Embryonic facial prominence (tissue), 1 donor: ENCODE data around the gene OR1A2.
"Not testable (repeated sequence)": the region's sequence is repeated elsewhere in the genome, so short reads cannot be mapped to it uniquely, and the experiment has no call there.

ENCODE experiments used
- DNase-seq: peaks from one replicate; pipeline ENCODE4 v3.0.0-alpha.2; 2016; ENCODE audit errors: extremely low spot score

The OR1A2 gene

DNA sequence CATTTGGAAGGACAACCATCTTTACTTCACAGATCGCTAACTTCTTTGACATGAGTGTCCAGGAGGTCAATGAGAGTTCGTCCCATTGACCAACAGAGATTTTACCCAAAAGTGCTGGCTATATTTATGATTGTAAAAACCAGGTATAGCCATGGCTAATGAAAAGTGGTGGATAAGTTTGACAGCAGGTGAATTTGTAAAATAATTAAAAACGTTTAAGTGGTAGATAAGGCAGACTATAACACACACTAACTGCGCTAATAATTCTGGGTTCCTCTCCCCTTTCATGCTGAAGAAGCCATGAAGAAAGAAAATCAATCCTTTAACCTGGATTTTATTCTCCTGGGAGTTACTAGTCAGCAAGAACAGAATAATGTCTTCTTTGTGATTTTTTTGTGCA is at the start of gene OR1A2:
TSS of gene OR1A2 (plus strand) at position 301 of the 400 bp plus-strand sequence. CDS start at position 301, 0 bp downstream.
- no peak for DNase-seq

- no peak for DNase-seq
Observed at GRCh38 chr17:3157218-3157617, 40.1 kb upstream of the OR1A2 start.

GRCh38 chr17:3167574-3167973 is 29.7 kb upstream of the OR1A2 start:
- no peak for DNase-seq

DNA sequence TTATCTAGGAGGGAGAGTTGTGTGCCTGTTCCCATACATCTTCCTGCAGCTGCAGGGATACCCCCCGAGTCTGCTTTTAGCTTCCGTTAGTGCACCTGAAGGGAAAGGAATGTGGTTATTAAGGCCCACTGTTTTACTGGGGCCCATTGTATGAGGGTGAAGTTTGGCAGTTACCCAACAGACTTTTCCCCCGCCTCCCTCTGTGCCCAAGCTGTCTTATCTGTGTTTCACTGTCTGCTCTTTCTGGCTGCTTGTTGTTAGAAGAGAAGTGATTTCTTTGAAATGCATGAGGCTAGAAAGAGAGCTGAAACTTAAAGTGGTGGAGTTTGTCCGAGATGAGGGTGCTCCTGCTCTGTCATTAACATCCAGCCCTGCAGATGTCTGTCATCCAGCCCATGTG is 7.4 kb upstream of the OR1A2 start:
- no peak for DNase-seq

- DNase-seq = no peak
Observed at GRCh38 chr17:3207367-3207766, 10.0 kb downstream of the OR1A2 start, which contains the start of gene OR1A1. Gene OR1A1, plus strand, starts transcription at chr17:3207667. Its CDS starts 7,954 bp downstream, at chr17:3215621.

GRCh38 chr17:3208484-3208883 is 11.2 kb downstream of the OR1A2 start:
- no peak for DNase-seq

DNA sequence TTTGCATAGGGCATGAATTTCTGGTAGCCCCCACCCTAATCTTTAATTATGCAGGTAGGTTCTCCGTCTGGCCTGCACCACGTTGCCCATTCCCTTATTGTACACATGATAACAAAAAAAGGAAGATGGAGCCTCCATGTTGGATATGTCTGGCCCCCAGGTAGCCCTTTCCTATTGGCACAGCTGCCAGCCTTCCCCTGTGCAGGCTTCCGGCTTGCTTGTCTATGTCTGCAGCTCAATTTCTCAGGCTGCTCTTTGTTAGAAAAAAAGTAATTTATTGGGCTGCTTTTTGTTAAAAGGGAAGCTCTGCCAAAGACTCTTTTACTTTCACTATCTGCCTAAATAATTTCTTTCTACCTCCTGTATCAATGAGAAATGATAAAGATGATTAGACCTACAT is 15.7 kb downstream of the OR1A2 start:
- DNase-seq = no peak

DNA sequence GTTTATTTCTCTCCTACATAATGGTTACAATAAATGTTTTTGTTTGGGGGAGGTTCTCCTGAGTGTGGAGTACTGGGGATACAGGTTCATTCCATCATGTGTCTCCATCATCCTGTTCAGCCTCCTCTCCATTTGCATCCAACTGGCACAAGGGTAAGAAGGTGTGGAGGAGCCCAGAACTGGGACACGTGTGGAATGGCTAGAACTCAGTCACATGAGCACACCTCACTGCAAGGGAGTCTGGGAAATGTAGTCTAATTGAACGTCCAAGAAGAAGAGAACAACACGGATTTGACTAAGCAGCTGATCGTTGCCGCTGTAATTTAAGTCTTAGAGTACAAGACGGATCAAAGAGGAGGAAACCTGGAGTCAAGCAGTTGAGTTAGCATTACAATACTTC is 16.3 kb downstream of the OR1A2 start:
- no peak for DNase-seq

- not testable (repeated sequence) for DNase-seq
Observed at GRCh38 chr17:3219978-3220377, 22.7 kb downstream of the OR1A2 start.

GRCh38 chr17:3221850-3222249 is 24.5 kb downstream of the OR1A2 start:
- no peak for DNase-seq

- no peak for DNase-seq
Observed at GRCh38 chr17:3222505-3222904, 25.2 kb downstream of the OR1A2 start.

GRCh38 chr17:3224721-3225352 is 27.5 kb downstream of the OR1A2 start:
- DNase-seq = not testable (repeated sequence)

GRCh38 chr17:3232300-3232699 is 35.0 kb downstream of the OR1A2 start:
- not testable (repeated sequence) for DNase-seq

GRCh38 chr17:3238685-3239084 is 41.4 kb downstream of the OR1A2 start:
- not testable (repeated sequence) for DNase-seq

DNA sequence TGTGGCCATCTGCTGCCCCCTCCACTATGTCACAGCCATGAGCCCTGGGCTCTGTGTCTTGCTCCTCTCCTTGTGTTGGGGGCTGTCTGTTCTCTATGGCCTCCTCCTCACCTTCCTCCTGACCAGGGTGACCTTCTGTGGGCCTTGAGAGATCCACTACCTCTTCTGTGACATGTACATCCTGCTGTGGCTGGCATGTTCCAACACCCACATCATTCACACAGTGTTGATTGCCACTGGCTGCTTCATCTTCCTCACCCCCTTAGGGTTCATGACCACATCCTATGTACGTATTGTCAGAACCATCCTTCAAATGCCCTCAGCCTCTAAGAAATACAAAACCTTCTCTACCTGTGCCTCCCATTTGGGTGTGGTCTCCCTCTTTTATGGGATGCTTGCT is 43.7 kb downstream of the OR1A2 start:
- not testable (repeated sequence) for DNase-seq

- DNase-seq = not testable (repeated sequence)
Observed at GRCh38 chr17:3244841-3245240, 47.5 kb downstream of the OR1A2 start.
